Measurements from ENCODE around the gene FAM181A. TPM values are rescaled to one million over a fixed set of nuclear protein-coding genes. Genes with fewer than 3 reads are reported as not detected.
A peak's percentile ranks its signal among the peaks of the same experiment; 100 is the strongest.

The FAM181A gene
- total RNA-seq, 1 donor from 2014 or later = not detected

- TF ChIP-seq CTCF (IDR thresholded peaks at IDR 0.05; ENCODE audit: insufficient read depth, low read length, poor library complexity, severe bottlenecking) = peak; percentile 65
- H3K4me3 ChIP-seq (ENCODE audit: low read depth, low read length) = peak overlapping the region; percentile 5
- peaks cover 26% of the 10 kb centered on the region for H3K27me3 ChIP-seq (ENCODE audit: control insufficient read depth, insufficient read depth, low read length)
- no peak for DNase-seq (ENCODE audit: low read depth)
- no peaks in the 10 kb centered on the region for H3K36me3 ChIP-seq (ENCODE audit: control insufficient read depth, insufficient read depth, low read length)
Observed at GRCh38 chr14:93939304-93940229, 12.4 kb downstream of the FAM181A start.

GRCh38 chr14:93940437-93940836, 13.3 kb downstream of the FAM181A start:
- no peak for TF ChIP-seq CTCF (IDR thresholded peaks at IDR 0.05; ENCODE audit: insufficient read depth, low read length, poor library complexity, severe bottlenecking)
- peaks cover 23% of the 10 kb centered on the region for H3K27me3 ChIP-seq (ENCODE audit: control insufficient read depth, insufficient read depth, low read length)
- H3K4me3 ChIP-seq (ENCODE audit: low read depth, low read length) = no peak overlapping the region
- no peak for DNase-seq (ENCODE audit: low read depth)
- no peaks in the 10 kb centered on the region for H3K36me3 ChIP-seq (ENCODE audit: control insufficient read depth, insufficient read depth, low read length)

GRCh38 chr14:93941293-93941910, 14.3 kb downstream of the FAM181A start:
- TF ChIP-seq CTCF (IDR thresholded peaks at IDR 0.05; ENCODE audit: insufficient read depth, low read length, poor library complexity, severe bottlenecking) = no peak
- H3K4me3 ChIP-seq (ENCODE audit: low read depth, low read length) = no peak overlapping the region
- H3K36me3 ChIP-seq (ENCODE audit: control insufficient read depth, insufficient read depth, low read length) = no peaks in the 10 kb centered on the region
- peak; percentile 82 for DNase-seq (ENCODE audit: low read depth)
- H3K27me3 ChIP-seq (ENCODE audit: control insufficient read depth, insufficient read depth, low read length) = peaks cover 21% of the 10 kb centered on the region

- Histone ChIP-seq H3K36me3 (ENCODE audit: control insufficient read depth, insufficient read depth, low read length) (no peaks in the 10 kb centered on the region), H3K27me3 (ENCODE audit: control insufficient read depth, insufficient read depth, low read length) (peaks cover 12% of the 10 kb centered on the region), H3K4me3 (ENCODE audit: low read depth, low read length) (no peak overlapping the region)
- peak; percentile 67 for DNase-seq (ENCODE audit: low read depth)
- no peak for TF ChIP-seq CTCF (IDR thresholded peaks at IDR 0.05; ENCODE audit: insufficient read depth, low read length, poor library complexity, severe bottlenecking)
Observed at GRCh38 chr14:93943052-93943451, 15.9 kb downstream of the FAM181A start.

- DNase-seq (ENCODE audit: low read depth) = no peak
- Histone ChIP-seq H3K27me3 (ENCODE audit: control insufficient read depth, insufficient read depth, low read length) (peaks cover 6% of the 10 kb centered on the region), H3K36me3 (ENCODE audit: control insufficient read depth, insufficient read depth, low read length) (no peaks in the 10 kb centered on the region), H3K4me3 (ENCODE audit: low read depth, low read length) (no peak overlapping the region)
- no peak for TF ChIP-seq CTCF (IDR thresholded peaks at IDR 0.05; ENCODE audit: insufficient read depth, low read length, poor library complexity, severe bottlenecking)
Observed at GRCh38 chr14:93943930-93944329, 16.8 kb downstream of the FAM181A start.
